ENCODE results near the gene AGK. TPM values are rescaled to one million over a fixed set of nuclear protein-coding genes. Genes with fewer than 3 reads are reported as not detected.

The AGK gene
- total RNA-seq, 1 donor from 2014 or later = 28.6 TPM

DNA sequence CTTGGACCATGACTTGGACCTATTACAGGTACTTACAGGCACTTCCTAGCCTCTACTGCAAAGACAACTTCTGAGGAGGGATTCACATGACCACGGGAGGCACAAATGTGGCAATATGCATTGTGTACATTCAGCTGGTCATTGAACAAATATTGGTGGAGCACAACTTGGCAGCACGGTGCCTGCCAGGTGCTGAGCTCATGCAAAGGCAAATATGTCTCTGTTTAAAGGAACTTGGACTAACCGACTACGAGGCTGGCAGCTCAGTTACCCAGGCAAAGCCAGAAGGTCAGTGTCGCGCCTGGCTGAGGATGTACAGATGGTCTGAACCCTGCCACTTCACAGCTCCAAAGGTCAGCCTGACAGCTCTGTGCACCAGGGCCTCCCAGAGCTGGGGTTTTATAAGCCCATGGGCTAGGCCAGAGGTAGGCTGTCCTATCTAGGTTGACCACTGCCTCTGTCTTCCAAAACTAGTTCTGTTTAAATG is 144.6 kb downstream of the AGK start:
- no peak overlapping the region for H2AFZ ChIP-seq (ENCODE audit: low read depth, low read length)
- no peak for DNase-seq (ENCODE audit: low read depth)
- H3K27me3 Mint-ChIP-seq (ENCODE audit: low read depth, unreplicated experiment) = no peaks in the 10 kb centered on the region
- peaks cover 39% of the 10 kb centered on the region for H3K4me1 Mint-ChIP-seq (ENCODE audit: low read depth, unreplicated experiment)
- H3K36me3 Mint-ChIP-seq (ENCODE audit: low read depth, unreplicated experiment) = peaks cover 2% of the 10 kb centered on the region
- H4K20me1 ChIP-seq (ENCODE audit: insufficient read depth, low read length) = peaks cover 48% of the 10 kb centered on the region
- TF ChIP-seq EZH2 (IDR thresholded peaks at IDR 0.05; ENCODE audit: insufficient read depth, low read length) = no peak
- TF ChIP-seq, protein P1, sequence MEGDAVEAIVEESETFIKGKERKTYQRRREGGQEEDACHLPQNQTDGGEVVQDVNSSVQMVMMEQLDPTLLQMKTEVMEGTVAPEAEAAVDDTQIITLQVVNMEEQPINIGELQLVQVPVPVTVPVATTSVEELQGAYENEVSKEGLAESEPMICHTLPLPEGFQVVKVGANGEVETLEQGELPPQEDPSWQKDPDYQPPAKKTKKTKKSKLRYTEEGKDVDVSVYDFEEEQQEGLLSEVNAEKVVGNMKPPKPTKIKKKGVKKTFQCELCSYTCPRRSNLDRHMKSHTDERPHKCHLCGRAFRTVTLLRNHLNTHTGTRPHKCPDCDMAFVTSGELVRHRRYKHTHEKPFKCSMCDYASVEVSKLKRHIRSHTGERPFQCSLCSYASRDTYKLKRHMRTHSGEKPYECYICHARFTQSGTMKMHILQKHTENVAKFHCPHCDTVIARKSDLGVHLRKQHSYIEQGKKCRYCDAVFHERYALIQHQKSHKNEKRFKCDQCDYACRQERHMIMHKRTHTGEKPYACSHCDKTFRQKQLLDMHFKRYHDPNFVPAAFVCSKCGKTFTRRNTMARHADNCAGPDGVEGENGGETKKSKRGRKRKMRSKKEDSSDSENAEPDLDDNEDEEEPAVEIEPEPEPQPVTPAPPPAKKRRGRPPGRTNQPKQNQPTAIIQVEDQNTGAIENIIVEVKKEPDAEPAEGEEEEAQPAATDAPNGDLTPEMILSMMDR (IDR thresholded peaks at IDR 0.05; ENCODE audit: insufficient read depth, low read depth, low read length) = no peak
- H3K9ac ChIP-seq (ENCODE audit: low read length) = no peak overlapping the region
- H3K4me2 ChIP-seq (ENCODE audit: low read length) = no peak overlapping the region
- H3K79me2 ChIP-seq (ENCODE audit: insufficient read depth, low read length) = peaks cover 35% of the 10 kb centered on the region
- no peaks in the 10 kb centered on the region for H3K9me3 ChIP-seq (ENCODE audit: insufficient read depth, low read depth, low read length)
- H3K27ac Mint-ChIP-seq (ENCODE audit: unreplicated experiment) = no peak overlapping the region
- H3K27me3 ChIP-seq (ENCODE audit: insufficient read depth, low read length) = no peaks in the 10 kb centered on the region
- peaks cover 16% of the 10 kb centered on the region for H3K4me1 ChIP-seq (ENCODE audit: insufficient read depth, low read length)
- H3K27ac ChIP-seq (ENCODE audit: low read depth, low read length) = no peak overlapping the region
- no peak for FAIRE-seq
- H3K36me3 ChIP-seq (ENCODE audit: insufficient read depth, low read length) = no peaks in the 10 kb centered on the region
- no peaks in the 10 kb centered on the region for H3K9me3 Mint-ChIP-seq (ENCODE audit: unreplicated experiment)
- H3K4me3 Mint-ChIP-seq (ENCODE audit: unreplicated experiment) = no peak overlapping the region
- no peak overlapping the region for H3K4me3 ChIP-seq (ENCODE audit: insufficient read depth, low read depth, low read length)

DNA sequence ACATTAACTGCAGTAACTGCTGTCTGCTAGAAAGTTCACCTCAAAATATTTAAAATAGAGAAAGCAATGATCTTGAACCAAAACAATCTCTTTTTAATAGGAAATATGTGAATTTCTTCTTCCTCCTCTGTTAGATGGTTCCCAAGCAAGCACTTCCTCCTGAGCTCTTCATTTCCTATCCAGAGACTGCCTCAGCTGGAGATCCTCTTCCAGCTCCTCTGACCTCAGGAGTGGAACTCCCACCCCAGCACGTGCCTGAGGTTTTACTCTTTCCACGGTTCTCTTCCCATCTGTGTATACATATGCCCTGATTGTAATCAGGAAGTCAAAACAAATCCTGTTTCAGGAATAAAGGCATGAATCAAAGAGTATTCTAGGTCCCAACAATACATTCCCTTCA is 145.1 kb downstream of the AGK start:
- peaks cover 2% of the 10 kb centered on the region for H3K36me3 Mint-ChIP-seq (ENCODE audit: low read depth, unreplicated experiment)

More for the DNA sequence above, 145.1 kb downstream of the AGK start:
- no peaks in the 10 kb centered on the region for H3K27me3 Mint-ChIP-seq (ENCODE audit: low read depth, unreplicated experiment)
- Histone ChIP-seq H3K9ac (ENCODE audit: low read length) (no peak overlapping the region), H3K79me2 (ENCODE audit: insufficient read depth, low read length) (peaks cover 35% of the 10 kb centered on the region), H3K4me2 (ENCODE audit: low read length) (no peak overlapping the region), H3K27me3 (ENCODE audit: insufficient read depth, low read length) (no peaks in the 10 kb centered on the region), H3K9me3 (ENCODE audit: insufficient read depth, low read depth, low read length) (no peaks in the 10 kb centered on the region), H2AFZ (ENCODE audit: low read depth, low read length) (no peak overlapping the region), H3K4me1 (ENCODE audit: insufficient read depth, low read length) (peaks cover 19% of the 10 kb centered on the region), H3K4me3 (ENCODE audit: insufficient read depth, low read depth, low read length) (no peak overlapping the region), H3K27ac (ENCODE audit: low read depth, low read length) (no peak overlapping the region), H4K20me1 (ENCODE audit: insufficient read depth, low read length) (peaks cover 48% of the 10 kb centered on the region), H3K36me3 (ENCODE audit: insufficient read depth, low read length) (no peaks in the 10 kb centered on the region)
- peak overlapping the region; percentile 65 for H3K4me3 Mint-ChIP-seq (ENCODE audit: unreplicated experiment)
- H3K9me3 Mint-ChIP-seq (ENCODE audit: unreplicated experiment) = no peaks in the 10 kb centered on the region
- DNase-seq (ENCODE audit: low read depth) (no peak), FAIRE-seq (no peak)
- H3K27ac Mint-ChIP-seq (ENCODE audit: unreplicated experiment) = no peak overlapping the region
- H3K4me1 Mint-ChIP-seq (ENCODE audit: low read depth, unreplicated experiment) = peaks cover 41% of the 10 kb centered on the region
- TF ChIP-seq, protein P1 (IDR thresholded peaks at IDR 0.05; ENCODE audit: insufficient read depth, low read depth, low read length) = no peak
- TF ChIP-seq EZH2 (IDR thresholded peaks at IDR 0.05; ENCODE audit: insufficient read depth, low read length) = no peak
